Lung (tissue), 12 donors: ENCODE measurements around the gene HNRNPU. TPM values are rescaled to one million over a fixed set of nuclear protein-coding genes. Genes with fewer than 3 reads are reported as not detected.
A peak's percentile ranks its signal among the peaks of the same experiment; 100 is the strongest.

Source experiments
- ATAC-seq: fragments of 200-7000 bp; cut with Tn5 transposase; one replicate; pipeline ENCODE4 v1.9.1; 2020; ENCODE audit warnings: moderate number of reproducible peaks; ENCODE audit not compliant: insufficient read depth, low FRiP score
- DNase-seq, 3 donors: peaks; one replicate each; pipeline ENCODE4 v3.0.0-alpha.2; 2013 to 2017
- H3K27ac ChIP-seq, 2 donors: one replicate each; pipeline ENCODE4 v1.5.1; 2013; ENCODE audit warnings: mild to moderate bottlenecking in 2 of 2, moderate library complexity in 2 of 2, control low read depth in 1 of 2, inconsistent platforms in 1 of 2, low read depth in 1 of 2, low read length in 1 of 2
- H3K27me3 ChIP-seq, 3 donors: one replicate each; pipeline ENCODE4 v1.5.1; 2013; ENCODE audit warnings: low read length in 2 of 3; ENCODE audit not compliant: control insufficient read depth in 3 of 3, insufficient read depth in 3 of 3
- H3K36me3 ChIP-seq, 4 donors: one replicate each; pipeline ENCODE4 v1.5.1; 2013; ENCODE audit warnings: low read length in 4 of 4, mild to moderate bottlenecking in 1 of 4, moderate library complexity in 1 of 4; ENCODE audit not compliant: control insufficient read depth in 4 of 4, insufficient read depth in 4 of 4
- H3K4me1 ChIP-seq, 5 donors: one replicate each; pipeline ENCODE4 v1.5.1; 2013; ENCODE audit warnings: low read length in 5 of 5, mild to moderate bottlenecking in 2 of 5, moderate library complexity in 1 of 5; ENCODE audit not compliant: control insufficient read depth in 5 of 5, insufficient read depth in 5 of 5
- H3K4me3 ChIP-seq: one replicate; pipeline ENCODE4 v1.5.1; 2013; ENCODE audit warnings: mild to moderate bottlenecking, control low read depth, moderate library complexity
- H3K9ac ChIP-seq, 2 donors: one replicate each; pipeline ENCODE4 v1.5.1; 2013; ENCODE audit warnings: low read length in 2 of 2, control low read depth in 1 of 2; ENCODE audit not compliant: insufficient read depth in 1 of 2
- H3K9me3 ChIP-seq, 4 donors: one replicate each; pipeline ENCODE4 v1.5.1; 2013; ENCODE audit warnings: low read length in 3 of 4, mild to moderate bottlenecking in 1 of 4, moderate library complexity in 1 of 4; ENCODE audit not compliant: control insufficient read depth in 4 of 4, insufficient read depth in 3 of 4
- CTCF ChIP-seq: IDR thresholded peaks from 2 replicates; pipeline ENCODE4 v1.5.1; 2012; ENCODE audit warnings: mild to moderate bottlenecking; ENCODE audit errors: control extremely low read depth, extremely low read depth
- WGBS, 2 donors: extraction: QIAGEN DNeasy Blood & Tissue Kit; methylation state at CpG; one replicate each; pipeline ENCODE4 v1.1.7; 2013; 5-methylcytosine and 5-hydroxymethylcytosine counted together
- polyA plus RNA-seq, 2 donors: library from polyadenylated mRNA; stranded (reverse); fragments of 200-250 nt; gene quantifications; one replicate each; pipeline ENCODE4 v1.2.1, GENCODE V29; 2013
- total RNA-seq, 2 donors: library from RNA; depleted of rRNA in 1 of 2; stranded (reverse); fragments of >200 nt in 1 of 2; gene quantifications; one replicate each; pipeline ENCODE4 v1.2.1, GENCODE V29; 2014 to 2021
- donor health status: control.
- donor health status: control.
- donor health status: Bipolar disorder and iron deficiency.
- donor health status: healthy.
- donor health status: DM: yes; HTN: yes; CAD: no.

The HNRNPU gene
- total and polyA plus RNA-seq, 4 donors, result 133 to 611 (median 206) TPM

- Histone ChIP-seq H3K9me3 (no peaks in the 10 kb centered on the region), H3K4me3 (no peak overlapping the region), H3K4me1 (peaks cover 0 to 29% (median 5%) of the 10 kb centered on the region in 5 donors), H3K36me3 (peaks cover 11 to 33% (median 16%) of the 10 kb centered on the region in 4 donors), H3K27me3 (no peaks in the 10 kb centered on the region), H3K27ac (no peak overlapping the region), H3K9ac (peak overlapping the region in 1 of 2 donors; percentile 26)
- DNase-seq (peak; percentile 29 to 56 (median 51)), ATAC-seq (no peak)
- no peak for TF ChIP-seq CTCF
- WGBS, 2 donors, result 68 to 82% methylated on average over 5 of the region's 5 CpGs
Measured at GRCh38 chr1:244840219-244840794, 24.0 kb downstream of the HNRNPU start.

- no peak overlapping the region for H3K4me3 ChIP-seq
- no peaks in the 10 kb centered on the region for H3K27me3 ChIP-seq
- TF ChIP-seq CTCF, result no peak
- WGBS, 2 donors, result 35 to 39% methylated on average over 2 of the region's 2 CpGs
- no peak overlapping the region for H3K27ac ChIP-seq
- H3K9me3 ChIP-seq, result no peaks in the 10 kb centered on the region
- peaks cover 0 to 29% (median 5%) of the 10 kb centered on the region in 5 donors for H3K4me1 ChIP-seq
- DNase-seq (no peak), ATAC-seq (no peak)
- peaks cover 9 to 28% (median 14%) of the 10 kb centered on the region in 4 donors for H3K36me3 ChIP-seq
- no peak overlapping the region for H3K9ac ChIP-seq
Measured at GRCh38 chr1:244839656-244840055, 24.7 kb downstream of the HNRNPU start.

GRCh38 chr1:244837597-244838258, 26.6 kb downstream of the HNRNPU start:
- peaks cover 1 to 17% (median 6%) of the 10 kb centered on the region in 4 donors for H3K36me3 ChIP-seq
- no peak for TF ChIP-seq CTCF
- no peaks in the 10 kb centered on the region for H3K9me3 ChIP-seq
- H3K9ac ChIP-seq, result no peak overlapping the region
- H3K4me3 ChIP-seq, result no peak overlapping the region
- peak overlapping the region in 1 of 2 donors; percentile 15 for H3K27ac ChIP-seq
- ATAC-seq (no peak), DNase-seq (no peak)
- no peaks in the 10 kb centered on the region for H3K27me3 ChIP-seq
- WGBS, 2 donors, result 78 to 91% methylated on average over 5 of the region's 5 CpGs
- H3K4me1 ChIP-seq, result peaks cover 0 to 34% (median 5%) of the 10 kb centered on the region in 5 donors
